NCI-H1436 (cell line): ENCODE results near the gene SPATA24.
"Not testable (repeated sequence)": the region's sequence is repeated elsewhere in the genome, so short reads cannot be mapped to it uniquely, and the experiment has no call there.

Source experiments
- DNase-seq: peaks from one replicate; lab custom pipeline; 2025; lab: John Stamatoyannopoulos, UW

Gene SPATA24

DNA sequence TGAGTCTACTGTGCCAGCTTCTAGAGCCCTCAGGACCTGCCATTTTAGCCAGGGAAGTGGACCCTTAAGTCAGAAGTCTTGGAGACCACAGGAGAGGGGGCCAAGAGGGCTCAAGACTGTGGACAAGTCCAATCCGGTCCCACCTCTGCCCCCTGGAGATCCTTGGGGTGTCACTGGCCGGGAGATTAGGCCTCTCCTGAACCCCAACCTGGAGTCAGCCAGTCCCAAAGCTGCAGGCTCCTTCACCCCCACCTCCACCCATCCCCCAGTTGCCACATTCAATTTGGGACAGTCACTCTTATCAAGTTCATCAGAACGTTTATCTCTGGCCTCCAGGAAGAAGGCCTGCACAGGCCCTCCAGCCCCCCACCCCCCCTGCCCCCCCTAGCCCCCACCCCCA is 21.1 kb downstream of the SPATA24 start:
- DNase-seq = no peak

DNA sequence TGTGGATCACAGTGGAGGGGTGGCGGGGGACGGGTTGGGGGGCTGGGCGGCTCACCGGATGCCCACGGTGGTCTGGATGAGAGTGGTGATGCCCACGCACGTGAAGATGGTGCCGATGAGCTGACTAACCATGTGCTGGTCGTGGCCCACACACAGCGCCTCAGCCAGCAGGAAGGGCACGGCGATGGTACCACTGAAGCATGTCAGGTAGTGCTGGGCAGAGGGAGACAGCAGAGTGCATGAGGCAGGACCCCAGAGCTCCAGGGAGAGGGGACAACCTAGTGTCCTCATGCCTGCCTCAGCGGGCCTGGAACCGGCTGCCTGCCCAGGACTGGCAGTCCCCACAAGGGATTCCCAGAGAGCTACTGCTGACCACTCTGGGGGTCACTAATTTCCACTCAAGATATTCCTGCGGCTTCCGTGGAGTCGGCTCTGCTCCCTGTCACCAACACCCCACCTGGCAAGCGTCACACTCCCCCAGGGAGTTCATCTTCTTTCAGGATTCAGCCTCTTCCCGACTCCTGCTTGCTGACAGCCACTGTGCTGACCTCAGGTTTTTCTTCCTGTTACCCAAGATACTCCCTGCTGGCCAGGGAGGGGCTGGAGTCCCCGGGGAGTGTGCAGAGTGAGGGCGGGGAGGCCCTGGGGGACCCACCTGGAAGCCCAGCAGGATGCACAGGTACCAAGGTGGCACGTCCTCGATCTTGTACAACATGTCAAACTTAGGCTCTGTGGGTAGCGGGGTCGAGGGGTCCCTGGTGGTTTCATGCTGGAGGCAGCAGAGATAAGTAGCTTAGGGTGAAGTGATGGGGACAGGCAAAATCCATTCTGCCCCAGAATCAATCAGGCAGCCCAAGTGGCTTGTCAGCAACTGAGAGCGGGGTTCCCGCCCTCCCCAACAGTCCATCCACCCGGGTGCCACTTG is 21.8 kb downstream of the SPATA24 start:
- peak; percentile 4 for DNase-seq

DNA sequence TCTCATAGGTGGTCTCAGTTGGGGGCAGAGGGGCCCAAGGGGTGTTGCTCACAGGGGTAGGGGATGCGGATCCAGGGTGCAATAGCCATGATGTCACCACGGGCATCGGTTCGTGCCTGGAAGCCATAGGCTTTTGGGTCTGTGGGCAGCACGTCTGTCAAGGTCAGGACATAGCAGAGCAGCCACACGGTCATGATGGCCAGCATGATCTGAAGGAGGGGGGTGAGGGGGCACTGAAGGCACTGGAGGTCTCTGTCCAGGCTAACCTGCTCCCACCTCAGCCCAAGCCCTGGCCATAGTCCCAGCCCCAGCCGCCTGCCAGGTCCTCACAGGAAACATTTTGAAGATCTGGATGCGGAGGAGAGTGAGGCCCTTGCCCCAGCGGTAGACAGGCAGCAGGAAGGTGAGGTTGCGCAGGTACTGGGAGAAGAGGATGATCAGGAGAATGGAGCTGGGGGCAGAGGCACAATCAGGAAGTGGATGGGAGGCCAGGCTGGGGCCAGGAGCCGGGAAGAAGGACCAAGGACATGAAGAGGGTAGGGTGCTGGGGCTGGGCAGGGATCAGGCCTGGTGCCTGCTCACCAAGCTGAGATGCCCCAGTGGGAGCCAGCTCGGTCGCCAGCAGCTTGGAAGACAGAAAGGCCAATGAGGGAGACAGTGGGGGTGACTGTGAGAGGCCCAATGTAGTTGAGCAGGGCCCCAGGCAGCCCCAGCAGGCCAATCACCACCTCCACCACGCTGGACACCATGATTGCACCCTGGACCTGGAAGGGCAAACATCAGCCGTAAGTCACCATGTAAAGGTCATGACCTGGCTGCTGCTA is 24.1 kb downstream of the SPATA24 start:
- no peak for DNase-seq

DNA sequence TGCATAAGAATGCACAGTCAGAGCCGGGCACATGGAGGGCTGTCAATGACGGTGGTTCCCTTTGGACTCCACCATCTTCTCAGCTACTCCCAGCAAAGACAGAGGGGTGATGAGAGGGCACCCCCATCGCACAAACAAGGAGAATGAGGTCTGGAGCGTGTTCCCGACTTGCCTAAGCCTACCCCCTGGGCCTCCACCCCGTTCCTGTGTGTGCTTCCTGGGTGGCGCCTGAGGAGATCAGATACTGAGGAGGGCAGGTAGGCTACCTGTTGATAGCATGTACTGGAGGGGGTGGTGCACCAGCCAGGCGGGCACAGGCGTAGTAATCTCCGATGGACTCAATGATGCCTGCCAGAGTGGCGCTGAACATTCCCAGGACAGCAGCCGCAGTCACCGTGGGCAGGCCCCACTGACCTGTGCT is 24.9 kb downstream of the SPATA24 start:
- DNase-seq = no peak

DNA sequence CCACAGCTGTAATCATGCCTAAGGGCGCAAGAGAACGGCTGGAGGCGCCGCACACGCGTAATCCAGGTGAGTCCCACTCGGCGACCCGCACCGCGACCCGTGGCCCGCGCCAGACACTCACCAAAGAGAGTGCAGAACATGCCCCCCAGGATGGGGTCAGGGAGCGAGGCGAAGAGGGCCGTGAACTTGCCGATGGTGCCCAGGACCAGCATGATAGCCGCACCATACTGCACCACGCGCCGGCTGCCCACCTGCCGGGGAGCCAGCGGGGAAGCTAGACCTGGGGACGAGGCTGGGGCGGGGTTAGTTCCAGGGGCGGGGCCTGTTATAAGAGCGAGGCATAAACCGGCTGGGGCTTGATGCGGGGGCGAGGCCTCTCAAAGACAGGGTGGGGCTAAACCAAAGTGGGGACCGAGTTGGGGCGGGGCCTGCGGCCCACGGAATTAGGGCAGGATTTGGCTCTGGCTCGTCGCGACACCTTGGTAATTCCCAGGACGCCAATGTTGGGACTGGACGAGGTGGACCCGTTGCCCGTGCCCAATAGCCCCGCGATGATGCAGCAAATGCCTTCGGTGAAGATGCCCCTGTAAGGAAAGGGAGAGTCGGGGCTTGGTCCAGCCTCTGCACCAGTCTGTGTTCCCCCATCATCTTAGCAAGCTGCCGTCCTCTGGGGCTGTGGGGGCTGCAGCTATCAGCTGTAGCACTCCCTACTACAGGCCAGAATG is 25.6 kb downstream of the SPATA24 start:
- no peak for DNase-seq

DNA sequence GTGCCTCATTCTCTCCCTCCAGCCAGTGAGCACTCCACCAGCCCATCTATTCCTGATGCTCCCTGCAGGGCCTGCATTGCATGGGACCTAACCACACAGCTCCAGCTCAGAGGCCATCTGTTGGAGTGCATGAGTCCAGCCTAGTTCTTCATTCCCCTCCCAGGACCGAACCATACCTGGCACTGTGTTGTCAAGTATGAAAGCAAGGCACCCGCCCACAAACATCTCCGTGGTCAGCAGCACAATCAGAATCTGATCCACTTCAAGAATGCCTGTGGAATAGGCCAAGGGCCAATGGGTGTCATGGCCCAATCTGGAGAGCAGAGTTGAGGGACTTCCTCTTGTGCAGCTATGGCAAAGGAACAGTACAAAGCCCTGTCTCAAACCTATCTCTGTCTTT is 26.7 kb downstream of the SPATA24 start:
- no peak for DNase-seq

DNA sequence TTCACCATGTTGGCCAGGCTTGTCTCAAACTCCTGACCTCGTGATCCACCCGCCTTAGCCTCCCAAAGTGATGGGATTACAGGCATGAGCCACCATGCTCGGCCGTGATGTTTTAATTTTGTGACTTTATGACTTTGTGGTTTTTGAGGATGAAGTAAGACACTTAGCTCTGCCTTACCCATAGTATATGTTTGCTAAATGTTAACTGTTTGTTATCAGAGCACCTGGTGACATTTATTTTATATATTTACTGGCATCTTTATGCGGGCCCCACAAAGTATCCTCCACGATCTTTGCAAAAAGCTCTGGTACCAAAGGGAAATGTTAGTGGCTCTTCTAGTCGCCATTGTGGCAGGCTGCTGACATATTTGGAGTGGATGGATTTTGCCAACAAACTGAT is 27.5 kb downstream of the SPATA24 start:
- DNase-seq = no peak

DNA sequence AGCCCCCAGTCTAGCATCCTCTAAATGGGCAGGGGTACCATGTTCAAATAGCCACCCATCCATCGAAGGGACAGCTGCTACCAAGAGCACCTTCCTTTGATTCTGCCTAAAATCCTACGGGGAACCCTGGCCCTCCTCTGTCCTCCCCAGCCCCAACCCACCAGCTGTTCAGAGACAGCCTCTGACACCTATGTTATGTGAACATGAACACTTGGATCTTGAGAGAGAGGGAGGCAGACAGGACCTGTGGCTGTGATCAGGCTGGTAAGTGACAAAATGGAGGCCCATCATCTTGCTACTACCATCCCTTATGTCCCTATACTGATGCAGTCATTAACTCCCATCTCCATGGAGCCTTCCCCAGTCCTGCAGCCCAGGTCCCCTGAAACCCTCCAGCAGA is 29.0 kb downstream of the SPATA24 start:
- no peak for DNase-seq

DNA sequence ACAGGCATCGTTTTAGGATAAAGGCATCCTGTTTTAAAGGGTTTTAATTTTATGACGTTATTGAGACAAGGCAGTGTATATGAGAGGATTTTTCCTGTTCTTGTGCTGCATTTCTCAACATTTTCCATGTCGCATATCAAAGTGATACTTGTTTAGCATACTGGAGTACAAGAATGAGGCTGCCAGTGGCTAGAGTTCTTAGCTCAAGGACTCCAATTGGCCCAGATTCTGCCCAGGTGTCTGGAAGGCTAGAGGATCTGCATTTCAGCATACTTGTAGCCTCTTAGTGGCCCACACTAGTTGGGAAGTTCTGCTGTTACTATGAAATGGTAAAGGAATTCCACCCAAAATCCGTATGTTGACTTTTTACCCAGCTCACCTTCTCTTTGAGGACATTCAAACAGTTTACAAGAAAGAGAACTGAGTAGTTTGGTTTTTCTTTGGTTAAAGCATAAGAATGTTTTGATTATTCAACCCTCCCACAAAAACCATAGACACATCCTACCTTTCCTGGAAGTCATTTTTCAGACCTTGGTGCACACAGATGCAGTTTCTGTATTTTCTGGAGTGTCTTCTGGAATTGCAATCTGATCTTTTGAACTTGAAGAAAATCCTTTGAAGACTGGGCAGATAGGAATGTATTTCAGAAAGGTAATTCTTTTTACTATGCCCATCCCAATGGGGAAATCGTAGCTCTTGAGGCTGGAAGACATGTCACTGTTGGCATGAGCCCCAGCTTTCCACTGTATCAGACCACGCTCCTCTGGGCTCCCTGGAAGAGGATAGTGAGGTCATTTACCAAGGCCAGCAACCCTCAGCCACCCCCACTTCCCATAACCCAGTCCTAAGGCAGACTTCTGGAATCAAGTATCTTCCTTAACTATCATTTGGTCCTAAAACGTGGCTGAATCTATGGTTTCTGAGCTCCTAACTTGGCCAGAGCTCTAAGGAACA is 32.1 kb downstream of the SPATA24 start:
- DNase-seq = no peak

DNA sequence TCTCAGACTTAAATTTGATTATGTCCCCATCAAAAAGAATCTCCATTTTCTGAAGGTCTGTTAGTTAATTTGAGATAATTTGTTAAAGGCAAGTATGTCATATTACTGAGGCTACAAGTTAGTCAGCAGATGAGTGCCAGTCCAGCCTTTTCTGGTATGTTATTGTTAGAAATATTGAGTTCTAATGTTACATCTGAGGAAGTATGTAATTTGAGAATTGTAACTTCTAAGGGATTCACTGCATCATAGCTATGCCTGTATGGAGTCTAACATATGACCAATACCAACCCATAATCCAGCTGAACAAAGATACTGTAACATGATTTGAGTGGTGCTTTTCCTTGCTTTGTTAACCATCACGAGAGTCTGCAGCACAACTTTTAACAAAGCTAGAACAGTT is 34.7 kb downstream of the SPATA24 start:
- DNase-seq = no peak

DNA sequence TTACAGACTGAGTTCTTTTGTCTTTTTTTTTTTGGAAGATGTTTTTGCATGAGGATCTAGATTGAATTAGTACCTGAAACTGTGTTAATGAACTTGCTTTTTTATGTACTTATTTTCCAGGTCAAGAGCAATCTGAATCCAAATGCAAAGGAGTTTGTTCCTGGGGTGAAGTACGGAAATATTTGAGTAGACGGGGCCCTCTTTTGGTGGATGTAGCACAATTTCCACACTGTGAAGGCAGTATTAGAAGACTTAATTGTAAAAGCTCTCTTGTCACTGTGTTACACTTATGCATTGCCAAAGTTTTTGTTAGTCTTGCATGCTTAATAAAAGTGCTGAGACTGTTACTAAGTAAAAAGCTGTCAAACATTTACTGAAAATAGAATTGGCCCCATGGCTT is 35.3 kb downstream of the SPATA24 start:
- no peak for DNase-seq

DNA sequence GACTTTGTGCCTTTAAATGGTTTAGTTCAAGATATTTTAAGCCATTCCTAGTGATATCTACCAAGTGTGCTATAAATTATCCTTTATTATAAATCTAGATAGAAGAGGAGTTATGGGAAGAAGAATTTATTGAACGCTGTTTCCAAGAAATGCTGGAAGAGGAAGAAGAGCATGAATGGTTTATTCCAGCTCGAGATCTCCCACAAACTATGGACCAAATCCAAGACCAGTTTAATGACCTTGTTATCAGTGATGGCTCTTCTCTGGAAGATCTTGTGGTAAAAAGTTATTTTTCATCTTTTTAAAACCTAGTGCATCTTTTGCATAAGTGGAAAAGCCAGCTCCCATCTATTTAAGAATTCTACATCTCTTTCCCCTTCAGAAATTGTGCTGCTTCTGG is 39.4 kb downstream of the SPATA24 start:
- no peak for DNase-seq

DNA sequence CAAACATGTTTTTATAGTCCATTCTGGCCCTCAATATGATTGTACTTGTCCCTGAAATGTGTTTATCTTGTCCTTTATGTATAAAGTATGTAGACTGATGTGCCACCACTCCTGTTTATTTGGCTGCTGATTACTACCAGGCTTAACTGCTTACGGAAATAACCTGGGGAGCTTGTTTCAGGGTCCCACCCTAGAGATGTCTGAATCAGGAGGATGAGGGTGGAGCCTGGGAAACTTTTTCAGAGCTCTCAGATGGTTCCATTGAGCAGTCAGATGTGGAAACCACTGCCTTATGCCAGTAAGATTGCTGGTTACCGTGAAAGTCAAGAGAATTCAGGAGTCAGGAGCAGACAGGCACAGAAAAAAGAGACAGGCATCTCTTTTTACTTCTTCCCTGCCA is 40.0 kb downstream of the SPATA24 start:
- DNase-seq = no peak

DNA sequence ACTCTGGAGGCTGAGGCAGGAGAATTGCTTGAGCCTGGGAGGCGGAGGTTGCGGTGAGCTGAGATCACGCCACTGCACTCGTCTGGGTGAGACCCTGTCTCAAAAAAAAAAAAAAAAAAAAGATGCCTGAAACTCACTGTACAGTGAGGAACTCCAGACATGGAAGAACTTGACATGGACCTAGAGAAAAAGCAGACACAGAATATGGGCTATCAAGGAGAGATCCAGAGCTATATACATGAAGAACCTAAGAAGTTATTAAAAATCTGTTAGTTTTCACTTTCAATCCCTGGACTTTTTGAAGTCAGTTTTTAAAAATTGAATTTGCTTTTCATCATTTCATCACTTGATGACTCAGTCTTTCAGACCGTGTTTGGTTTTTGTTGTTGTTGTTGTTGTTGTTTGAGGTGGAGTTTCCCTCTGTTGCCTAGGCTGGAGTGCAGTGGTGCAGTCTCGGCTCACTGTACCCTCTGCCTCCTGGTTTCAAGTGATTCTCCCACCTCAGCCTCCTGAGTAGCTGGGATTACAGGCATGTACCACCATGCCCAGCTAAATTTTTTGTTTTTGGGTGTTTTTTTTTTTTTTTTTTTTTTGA is 42.0 kb downstream of the SPATA24 start:
- no peak for DNase-seq

DNA sequence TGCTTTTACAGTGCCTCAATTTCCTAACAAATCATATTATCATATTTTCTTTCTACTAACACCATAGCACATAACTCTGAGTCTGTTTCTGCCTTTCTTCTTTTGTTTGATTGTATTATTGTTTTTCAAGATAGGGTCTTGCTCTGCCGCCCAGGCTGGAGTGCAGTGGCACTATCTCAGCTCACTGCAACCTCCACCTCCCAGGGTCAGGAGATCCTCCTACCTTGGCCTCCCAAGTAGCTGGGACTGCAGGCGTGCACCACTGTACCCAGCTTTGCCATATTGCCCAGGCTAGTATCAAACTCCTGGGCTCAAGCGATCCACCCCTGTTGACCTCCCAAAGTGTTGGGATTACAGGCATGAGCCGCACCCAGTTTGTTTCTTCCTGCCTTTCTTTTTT is 43.5 kb downstream of the SPATA24 start:
- no peak for DNase-seq

DNA sequence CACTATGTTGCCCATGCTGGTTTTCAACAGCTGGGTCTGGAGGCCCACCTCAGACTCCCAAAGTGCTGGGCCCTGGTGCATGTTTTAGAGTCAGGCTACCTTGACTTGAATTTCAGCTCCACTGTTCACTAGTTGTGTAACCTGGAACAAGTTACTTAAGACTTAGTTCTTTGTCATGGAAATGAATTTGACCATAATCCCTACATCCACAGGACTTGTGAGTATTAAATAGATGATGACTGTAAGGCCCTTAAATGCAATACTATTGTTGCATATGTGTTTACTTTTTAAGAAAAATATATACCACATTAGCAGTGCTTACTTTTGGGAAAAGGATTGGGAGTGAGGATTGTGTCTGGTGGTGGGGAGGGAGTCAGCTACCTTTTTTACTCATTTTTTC is 45.8 kb downstream of the SPATA24 start:
- DNase-seq = no peak

DNA sequence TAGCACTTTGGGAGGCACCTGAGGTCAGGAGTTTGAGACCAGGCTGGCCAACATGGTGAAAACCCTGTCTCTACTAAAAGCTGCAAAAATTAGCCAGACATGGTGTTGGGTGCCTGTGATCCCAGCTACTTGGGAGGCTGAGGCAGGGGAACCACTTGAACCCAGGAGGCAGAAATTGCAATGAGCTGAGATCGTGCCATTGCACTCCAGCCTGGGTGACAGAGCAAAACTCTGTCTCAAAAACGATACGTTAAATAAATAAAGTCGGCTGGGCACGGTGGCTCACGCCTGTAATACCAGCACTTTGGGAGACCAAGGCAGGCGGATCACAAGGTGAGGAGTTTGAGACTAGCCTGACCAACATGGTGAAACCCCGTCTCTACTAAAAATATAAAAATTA is 48.0 kb downstream of the SPATA24 start:
- DNase-seq = not testable (repeated sequence)

DNA sequence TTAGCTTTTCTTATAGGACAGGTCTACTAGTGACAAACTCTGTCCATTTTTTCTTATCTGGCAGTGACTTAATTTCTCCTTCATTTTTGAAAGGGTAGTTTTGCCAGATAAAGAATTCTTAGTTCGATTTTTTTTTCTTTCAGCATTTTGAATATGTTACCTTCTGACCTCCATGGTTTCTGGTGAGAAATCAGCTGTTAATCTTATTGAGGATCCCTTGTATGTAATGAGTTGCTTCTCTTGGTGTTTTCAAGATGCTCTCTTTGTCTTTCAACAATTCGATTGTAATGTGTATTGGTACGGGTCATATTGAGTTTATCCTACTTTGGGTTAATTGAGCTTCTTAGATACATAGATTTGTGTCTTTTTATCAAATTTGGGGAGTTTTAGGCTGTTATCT is 49.7 kb downstream of the SPATA24 start:
- no peak for DNase-seq

DNA sequence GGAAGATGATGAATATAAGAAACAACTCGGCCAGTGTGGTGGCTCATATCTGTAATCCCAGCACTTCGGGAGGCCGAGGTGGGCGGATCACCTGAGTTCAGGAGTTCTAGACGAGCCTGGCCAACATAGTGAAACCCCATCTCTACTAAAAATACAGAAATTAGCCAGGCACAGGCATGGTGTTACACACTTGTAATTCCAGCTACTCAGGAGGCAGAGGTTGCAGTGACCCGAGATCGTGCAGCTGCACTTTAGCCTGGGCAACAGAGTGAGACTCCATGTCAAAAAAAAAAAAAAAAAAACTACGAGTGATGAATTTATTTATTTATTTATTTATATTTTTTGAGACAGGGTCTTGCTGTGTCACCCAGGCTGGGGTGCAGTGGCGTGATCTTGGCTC is 56.0 kb downstream of the SPATA24 start:
- not testable (repeated sequence) for DNase-seq
